NOMO-1 (cell line): Measurements from ENCODE around the gene GP1BB.

Source experiments
- DNase-seq, 2 experiments: peaks; one replicate each; lab custom pipeline; 2025; ENCODE audit not compliant: unreplicated experiment in 2 of 2; lab: John Stamatoyannopoulos, UW

Gene GP1BB

DNA sequence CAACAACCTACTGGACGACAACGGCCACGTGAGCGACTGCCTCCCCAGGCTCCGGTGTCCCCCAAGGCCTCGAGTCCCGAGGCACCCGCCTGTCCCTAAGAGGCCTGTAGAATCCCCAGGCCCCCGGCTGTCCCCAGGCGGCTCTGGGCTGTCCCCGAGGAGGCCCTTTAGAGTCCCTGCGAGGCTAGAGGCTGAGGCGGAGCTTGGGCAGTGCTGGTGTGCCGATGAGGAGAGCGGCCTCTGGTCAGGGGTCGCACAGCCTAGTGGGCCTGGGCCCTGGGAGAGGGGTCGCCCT is 40.9 kb downstream of the GP1BB start:
- DNase-seq: no peak

DNA sequence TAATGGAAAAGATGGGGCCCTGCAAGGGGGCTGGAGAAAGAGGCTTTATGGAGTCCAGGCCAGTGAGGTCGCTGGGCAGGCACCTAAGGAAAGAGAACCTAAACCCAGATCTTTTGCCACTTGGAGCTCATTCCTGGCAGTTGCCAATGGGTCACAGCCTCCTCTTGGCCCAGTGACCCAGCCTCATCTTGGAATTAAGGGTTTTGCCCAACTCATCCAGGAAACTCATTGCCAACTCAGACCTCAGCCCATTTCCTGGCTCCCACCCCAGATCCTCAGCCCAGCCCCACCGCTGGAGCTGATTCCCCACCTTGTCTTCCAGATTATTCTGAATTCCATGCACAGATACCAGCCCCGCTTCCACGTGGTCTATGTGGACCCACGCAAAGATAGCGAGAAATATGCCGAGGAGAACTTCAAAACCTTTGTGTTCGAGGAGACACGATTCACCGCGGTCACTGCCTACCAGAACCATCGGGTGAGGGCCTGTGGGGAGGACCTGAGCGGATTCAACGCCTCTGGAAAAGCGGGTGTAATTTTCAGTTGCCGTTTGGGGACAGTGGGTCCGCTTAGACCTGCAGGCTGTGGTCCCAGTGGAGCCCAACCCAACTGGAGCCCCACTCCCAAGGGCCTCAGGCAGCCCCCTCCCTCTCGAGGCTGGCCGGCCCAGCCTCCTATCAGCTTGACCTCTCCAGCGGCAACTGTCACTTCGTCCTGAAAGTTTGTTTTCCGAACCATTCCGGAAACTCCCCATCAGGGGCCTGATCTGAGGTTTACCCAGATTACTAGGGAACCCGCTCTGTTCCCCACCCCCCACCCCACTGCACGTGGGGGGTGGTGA is 41.5 kb downstream of the GP1BB start:
- no peak for DNase-seq

DNA sequence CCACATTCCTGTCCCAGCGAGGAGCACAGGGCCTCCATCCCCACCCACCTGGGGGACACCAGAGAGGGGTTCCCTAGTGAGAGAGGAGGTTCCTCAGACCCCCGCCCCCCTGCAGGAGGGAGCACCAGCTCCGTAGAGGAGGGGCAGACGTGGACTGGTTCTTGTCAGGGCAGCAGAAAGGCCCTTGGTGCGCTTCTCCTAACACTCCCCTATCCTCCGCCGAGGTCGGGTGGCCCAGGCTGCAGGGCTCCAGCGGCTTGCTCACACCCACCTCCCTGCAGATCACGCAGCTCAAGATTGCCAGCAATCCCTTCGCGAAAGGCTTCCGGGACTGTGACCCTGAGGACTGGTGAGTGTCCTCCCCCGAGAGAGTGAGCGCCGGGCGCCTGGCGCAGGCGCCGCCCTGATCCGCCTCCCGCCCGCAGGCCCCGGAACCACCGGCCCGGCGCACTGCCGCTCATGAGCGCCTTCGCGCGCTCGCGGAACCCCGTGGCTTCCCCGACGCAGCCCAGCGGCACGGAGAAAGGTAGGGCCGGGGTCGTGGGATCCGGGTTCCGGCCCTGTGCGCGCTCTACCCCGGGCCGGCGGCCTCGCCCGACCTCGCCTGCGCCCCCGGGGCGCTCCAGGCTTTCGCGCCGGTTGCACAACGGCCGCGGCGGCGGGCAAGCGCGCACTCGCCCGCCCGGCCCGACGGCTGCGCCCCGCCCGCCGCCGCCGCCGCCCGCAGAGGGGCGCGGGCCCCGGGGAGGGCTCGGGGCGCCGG is 42.3 kb downstream of the GP1BB start:
- peak; percentile 56 to 61 for DNase-seq

DNA sequence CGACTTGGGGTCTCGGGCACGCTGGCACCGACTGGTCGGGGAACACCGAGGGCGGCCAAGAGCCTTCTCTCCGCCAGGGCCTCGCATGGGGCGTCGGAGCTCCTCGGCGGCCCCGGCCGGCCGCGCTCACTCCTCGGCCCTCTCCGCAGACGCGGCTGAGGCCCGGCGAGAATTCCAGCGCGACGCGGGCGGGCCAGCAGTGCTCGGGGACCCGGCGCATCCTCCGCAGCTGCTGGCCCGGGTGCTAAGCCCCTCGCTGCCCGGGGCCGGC is 42.8 kb downstream of the GP1BB start:
- no peak for DNase-seq

DNA sequence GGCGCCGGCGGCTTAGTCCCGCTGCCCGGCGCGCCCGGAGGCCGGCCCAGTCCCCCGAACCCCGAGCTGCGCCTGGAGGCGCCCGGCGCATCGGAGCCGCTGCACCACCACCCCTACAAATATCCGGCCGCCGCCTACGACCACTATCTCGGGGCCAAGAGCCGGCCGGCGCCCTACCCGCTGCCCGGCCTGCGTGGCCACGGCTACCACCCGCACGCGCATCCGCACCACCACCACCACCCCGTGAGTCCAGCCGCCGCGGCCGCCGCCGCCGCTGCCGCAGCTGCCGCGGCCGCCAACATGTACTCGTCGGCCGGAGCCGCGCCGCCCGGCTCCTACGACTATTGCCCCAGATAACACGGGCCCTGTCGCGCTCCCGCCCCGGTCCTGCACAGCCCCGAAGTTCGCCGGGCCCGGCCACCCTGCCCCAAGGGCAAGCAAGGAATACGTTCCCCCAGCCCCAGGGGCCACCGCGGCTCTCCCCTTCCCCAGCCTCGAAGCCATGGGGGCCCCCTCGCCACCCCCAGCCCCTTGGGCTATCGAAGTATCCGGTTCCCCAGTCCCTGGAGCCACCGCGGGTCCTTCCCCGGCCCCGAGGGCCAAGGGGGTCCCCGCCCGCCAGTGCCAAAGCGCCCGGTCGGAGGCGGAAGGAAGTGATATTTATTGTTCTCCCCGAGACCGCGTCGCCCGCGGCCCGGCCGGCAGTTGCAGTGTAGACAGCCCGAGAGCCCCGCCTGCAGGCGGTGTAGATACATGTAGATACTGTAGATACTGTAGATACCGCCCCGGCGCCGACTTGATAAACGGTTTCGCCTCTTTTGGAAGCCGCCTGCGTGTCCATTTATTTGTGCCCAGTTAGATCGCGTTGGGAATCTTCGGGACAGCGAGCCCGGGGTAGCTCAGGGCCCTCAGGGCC is 43.4 kb downstream of the GP1BB start:
- peak; percentile 90 to 93 for DNase-seq

DNA sequence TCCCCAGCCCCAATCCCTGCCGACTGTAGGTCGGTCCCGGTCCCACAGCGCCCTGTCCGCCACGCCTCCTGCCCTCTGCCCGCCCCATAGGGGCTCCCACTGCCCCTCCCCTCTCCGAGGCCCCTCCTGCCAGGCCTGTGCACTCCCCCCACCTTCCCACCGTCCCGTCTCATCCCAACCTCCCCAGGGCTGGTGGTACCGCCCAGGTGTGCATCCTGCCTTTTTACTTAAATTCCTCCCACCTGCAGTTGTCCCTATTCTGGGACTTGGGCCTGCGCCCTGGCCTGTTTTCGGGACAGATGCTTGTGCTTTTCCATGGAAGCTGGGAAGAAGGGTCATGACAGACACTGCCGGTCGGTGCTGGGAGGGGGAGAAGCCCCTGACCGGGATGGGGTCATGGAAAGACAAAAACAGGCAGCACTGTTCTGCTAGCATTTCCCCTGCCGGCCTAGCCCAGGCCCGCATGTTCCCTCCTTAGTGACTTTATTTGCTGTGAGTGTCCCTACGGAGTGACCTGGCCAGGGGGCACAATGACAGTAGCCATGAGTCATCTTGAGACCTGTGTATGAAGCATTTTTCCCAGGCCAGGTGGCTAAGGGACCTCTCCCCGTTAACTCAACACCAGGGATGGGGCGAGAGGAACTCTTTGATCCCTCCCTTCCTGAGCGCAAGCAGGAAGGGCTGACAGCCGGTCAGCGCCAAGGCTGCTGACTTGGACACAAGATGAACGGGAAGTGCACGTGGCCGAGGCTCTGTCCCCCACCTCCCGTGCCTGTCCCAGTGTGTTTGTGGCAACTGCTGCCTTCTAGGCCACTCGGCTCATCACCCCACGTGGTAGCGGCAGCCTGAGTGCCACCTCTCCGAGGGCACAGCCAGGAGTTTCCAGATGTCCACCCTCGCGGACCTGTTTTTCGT is 44.3 kb downstream of the GP1BB start:
- no peak for DNase-seq

DNA sequence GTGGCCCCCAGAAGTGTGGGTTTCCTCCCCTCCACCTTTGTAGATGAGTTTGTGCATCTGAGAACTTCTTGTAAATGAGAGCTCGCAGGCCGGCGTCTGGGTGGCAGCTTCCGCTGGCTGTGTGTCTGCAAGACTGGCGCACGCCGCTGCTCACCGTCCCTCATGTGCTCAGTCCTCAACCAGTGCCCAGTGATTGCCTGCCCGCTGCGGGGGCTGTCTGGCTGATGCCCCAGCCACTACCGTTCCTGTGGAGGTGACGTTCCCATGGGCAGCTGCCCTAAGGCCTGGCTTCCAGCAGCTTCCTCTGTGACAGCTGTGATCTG is 46.0 kb downstream of the GP1BB start:
- no peak for DNase-seq

DNA sequence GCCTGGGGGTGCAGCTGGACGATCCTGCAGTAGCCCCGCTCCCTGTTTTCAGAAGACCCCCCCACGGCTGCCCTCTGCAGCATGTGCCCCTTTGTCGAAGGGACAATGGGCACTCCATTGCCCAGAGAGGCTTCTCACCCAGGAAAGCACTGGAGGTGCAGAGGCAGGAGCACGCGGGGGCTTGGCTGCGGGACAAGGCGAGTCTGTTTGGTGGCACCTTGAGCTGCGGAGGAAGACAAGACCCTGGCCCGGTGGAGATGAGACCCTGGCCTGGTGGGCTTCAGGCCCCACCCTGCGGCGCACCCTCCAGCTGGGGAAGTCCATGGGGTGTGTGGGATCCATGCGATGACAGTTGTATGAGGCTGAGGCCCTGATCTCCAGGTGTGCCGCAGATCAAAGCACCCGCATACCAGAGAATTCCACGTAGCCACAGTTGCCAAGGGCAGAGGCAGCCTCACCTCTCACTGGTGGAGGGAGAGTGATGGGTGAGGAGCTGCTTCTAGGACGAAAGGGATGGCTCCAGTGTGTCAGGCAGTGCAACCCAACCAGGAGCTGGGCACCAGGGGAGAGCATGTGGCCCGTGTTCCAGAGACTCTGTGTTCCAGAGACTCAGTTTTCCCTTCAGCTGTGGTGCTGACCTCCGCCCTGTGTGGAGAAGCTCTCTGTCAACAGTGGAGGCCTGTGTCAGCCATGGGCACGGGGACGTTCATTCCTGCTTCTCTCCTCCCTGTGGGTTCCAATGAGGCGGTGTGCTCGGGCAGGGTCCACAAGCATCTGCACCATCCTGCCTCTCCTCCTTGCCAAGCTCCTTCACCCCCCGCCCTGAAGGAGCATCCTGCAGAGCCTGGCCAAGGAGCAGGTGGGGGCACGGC is 47.2 kb downstream of the GP1BB start:
- no peak for DNase-seq

DNA sequence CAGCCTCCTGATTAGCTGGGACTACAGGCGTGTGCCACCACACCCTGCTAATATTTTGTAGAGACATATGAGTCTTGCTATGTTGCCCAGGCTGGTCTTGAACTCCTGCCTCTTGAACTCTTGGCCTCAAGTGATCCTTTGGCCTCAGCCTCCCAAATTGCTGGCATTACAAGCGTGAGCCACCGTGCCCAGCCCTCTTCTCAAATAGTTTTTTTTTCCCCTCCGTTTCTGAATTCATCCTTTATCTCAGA is 49.0 kb downstream of the GP1BB start:
- DNase-seq: no peak

DNA sequence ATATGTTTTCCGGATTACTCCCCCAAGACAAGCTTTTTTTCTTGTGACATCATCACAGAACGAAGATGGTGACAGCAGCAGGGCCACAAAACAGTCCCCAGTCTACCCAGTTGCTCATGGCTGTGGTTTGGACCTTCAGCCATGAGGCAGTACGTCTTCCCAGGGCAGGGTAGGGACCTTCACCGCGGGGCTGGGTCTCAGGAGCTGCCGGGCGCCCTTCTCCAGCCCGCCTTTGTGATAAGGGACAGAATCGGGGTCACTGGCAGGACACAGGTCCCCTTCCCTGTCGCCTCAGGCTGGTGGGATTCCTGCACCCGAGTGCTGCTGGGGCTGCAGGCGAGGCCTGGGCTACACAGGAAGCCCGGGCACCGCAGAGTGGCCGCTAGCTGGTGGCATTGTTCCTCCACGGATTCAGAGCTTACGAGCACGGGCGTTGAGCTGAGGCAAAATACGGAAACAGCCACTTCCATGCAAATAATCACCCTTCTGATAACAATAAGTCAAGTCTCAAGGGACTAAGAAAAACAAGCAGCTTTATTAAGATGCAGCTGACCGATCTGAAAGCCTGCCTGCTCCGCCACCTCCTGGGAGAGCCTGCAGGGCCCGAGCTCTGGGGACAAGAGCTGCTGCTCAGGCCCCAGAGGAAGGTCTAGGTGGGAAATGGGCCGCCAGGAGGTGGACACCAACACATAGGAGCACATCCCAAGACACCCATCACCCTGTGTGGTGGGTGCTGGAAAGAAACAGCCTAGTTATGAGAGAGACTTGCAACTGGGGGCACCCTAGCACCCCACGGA is 49.5 kb downstream of the GP1BB start:
- no peak for DNase-seq

DNA sequence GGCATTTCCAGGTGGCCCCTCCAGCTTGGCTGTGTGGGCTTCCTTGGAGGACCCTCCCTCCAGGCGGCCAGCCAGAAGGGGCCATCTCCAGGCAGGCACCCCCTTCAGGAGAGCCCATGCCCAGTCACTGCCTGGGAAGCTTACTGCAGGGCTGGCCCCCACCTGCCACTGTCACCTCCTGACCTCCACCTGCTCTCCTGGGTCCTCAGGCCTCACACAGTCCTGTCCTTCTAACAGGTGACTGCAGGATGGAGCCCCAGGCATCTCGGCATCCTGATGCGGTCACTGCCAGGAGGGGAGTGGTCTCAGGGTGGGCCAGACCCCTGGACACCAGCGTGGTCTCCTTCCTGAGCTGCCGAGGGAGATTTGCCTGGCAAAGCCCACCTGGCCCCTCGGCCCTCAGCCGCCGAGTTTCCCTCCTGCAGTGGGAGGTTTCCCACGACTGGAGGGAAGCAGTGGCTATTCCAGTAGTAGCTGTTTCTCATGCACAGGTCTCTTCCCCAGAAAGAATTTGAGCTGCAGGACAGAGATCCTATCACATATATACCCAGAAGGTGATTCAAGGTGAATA is 50.2 kb downstream of the GP1BB start:
- no peak for DNase-seq
